K562 (cell line): Measurements from ENCODE around the gene SLC25A11. TPM values are rescaled to one million over a fixed set of nuclear protein-coding genes. Genes with fewer than 3 reads are reported as not detected.

Experiments used
- ZNF695 ChIP-seq: fragments of 450-650 bp; formaldehyde crosslinking; IDR thresholded peaks from 2 replicates; pipeline ENCODE4 v1.4.0; 2020; ENCODE audit warnings: mild to moderate bottlenecking, moderate library complexity
- polyA plus RNA-seq, 8 experiments: library from polyadenylated mRNA; depleted of rRNA in 4 of 8; stranded (reverse) in 5 of 8; unstranded in 3 of 8; fragments of >200 nt; fragmentation: Nextera tagmentation in 2 of 8; fragmentation: Illumina TruSeq in 1 of 8; extraction: Ambion mirVana in 2 of 8; extraction: Trizol in 1 of 8; gene quantifications; 2 replicates each; pipeline versions ENCODE4 v1.2.1 to v1.2.3, GENCODE V29; 2011 to 2014; ENCODE audit warnings: inconsistent platforms in 1 of 8, missing spikeins in 1 of 8
- total RNA-seq, 7 experiments: library from RNA; depleted of rRNA in 6 of 7; stranded (reverse); fragments of >200 nt in 6 of 7; fragmentation: Illumina TruSeq in 2 of 7; extraction: Trizol in 2 of 7; gene quantifications; 2 replicates each; pipeline versions ENCODE4 v1.2.1 to v1.2.3, GENCODE V29; 2011 to 2021; ENCODE audit warnings: low replicate concordance in 1 of 7
- TF ChIP-seq, protein P1 (sequence below), 2 experiments: fragments of 450-650 bp; IDR thresholded peaks; 2 replicates each; pipeline ENCODE4 v1.6.1; 2016; ENCODE audit warnings: mild to moderate bottlenecking in 2 of 2, borderline replicate concordance in 1 of 2, low read depth in 1 of 2, moderate library complexity in 1 of 2
- TF ChIP-seq, protein P2 (sequence below), 2 experiments: IDR thresholded peaks; 2 replicates each; pipeline ENCODE4 v1.6.1; 2011; ENCODE audit warnings: borderline replicate concordance in 1 of 2, control low read depth in 1 of 2, low read depth in 1 of 2, low read length in 1 of 2, mild to moderate bottlenecking in 1 of 2, mixed read lengths in 1 of 2, moderate library complexity in 1 of 2; ENCODE audit not compliant: insufficient read depth in 1 of 2, insufficient read length in 1 of 2, poor library complexity in 1 of 2, severe bottlenecking in 1 of 2; ENCODE audit errors: extremely low read depth in 1 of 2
- TF ChIP-seq, protein P3 (sequence below): fragments of 250-450 bp; sonication (Bioruptor Pico); IDR thresholded peaks from 2 replicates; pipeline ENCODE4 v1.8.0; 2021; ENCODE audit warnings: moderate library complexity, mild to moderate bottlenecking, inconsistent platforms
- TF ChIP-seq, protein P4 (sequence below): fragments of 450-650 bp; IDR thresholded peaks from 2 replicates; pipeline ENCODE4 v1.6.1; 2016; ENCODE audit warnings: low read depth

Gene SLC25A11
- total and polyA plus RNA-seq, 9 of the 15 experiments (the other 6 are each of a cell fraction or from before 2014, with no cell fraction given) = 3.1 to 56.7 (median 32.9) TPM

DNA sequence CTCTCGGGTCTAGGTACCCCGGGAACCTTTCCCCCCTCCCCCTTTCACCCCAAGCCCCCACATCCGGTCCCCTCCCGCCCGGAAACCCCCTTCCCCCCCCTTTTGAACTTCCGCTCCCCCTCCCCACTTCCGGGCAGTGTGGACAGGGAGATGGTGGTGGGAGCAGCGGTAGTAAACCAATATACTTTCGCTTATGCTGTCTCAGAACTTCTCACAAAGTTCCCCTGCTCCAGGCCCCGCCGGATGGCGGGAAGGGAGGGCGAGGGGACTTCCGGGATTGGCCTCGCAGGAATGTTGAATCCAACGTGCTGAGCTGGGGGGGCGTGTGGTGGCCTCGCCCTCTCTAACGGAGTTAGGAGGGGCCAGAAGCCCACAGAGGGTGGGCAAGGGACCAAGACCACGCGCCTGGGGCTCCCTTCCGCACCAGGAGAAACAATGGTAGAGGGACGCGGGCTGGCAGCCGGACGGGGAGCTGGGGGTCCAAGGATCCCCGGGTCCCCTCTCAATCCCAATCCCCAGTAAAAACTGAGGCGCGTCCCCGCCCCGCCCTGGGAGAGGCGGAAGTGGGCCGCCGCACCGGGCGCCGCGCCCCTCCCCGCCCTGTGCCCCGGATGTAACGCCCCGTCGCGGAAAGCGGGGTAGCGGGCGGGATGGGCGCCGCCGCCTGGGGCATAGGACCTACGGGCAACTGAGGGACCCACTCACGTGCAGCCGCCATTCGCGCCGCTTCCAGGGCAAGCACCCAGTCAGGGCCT, 7.7 kb upstream of the SLC25A11 start (continued):
- TF ChIP-seq, protein P1, sequence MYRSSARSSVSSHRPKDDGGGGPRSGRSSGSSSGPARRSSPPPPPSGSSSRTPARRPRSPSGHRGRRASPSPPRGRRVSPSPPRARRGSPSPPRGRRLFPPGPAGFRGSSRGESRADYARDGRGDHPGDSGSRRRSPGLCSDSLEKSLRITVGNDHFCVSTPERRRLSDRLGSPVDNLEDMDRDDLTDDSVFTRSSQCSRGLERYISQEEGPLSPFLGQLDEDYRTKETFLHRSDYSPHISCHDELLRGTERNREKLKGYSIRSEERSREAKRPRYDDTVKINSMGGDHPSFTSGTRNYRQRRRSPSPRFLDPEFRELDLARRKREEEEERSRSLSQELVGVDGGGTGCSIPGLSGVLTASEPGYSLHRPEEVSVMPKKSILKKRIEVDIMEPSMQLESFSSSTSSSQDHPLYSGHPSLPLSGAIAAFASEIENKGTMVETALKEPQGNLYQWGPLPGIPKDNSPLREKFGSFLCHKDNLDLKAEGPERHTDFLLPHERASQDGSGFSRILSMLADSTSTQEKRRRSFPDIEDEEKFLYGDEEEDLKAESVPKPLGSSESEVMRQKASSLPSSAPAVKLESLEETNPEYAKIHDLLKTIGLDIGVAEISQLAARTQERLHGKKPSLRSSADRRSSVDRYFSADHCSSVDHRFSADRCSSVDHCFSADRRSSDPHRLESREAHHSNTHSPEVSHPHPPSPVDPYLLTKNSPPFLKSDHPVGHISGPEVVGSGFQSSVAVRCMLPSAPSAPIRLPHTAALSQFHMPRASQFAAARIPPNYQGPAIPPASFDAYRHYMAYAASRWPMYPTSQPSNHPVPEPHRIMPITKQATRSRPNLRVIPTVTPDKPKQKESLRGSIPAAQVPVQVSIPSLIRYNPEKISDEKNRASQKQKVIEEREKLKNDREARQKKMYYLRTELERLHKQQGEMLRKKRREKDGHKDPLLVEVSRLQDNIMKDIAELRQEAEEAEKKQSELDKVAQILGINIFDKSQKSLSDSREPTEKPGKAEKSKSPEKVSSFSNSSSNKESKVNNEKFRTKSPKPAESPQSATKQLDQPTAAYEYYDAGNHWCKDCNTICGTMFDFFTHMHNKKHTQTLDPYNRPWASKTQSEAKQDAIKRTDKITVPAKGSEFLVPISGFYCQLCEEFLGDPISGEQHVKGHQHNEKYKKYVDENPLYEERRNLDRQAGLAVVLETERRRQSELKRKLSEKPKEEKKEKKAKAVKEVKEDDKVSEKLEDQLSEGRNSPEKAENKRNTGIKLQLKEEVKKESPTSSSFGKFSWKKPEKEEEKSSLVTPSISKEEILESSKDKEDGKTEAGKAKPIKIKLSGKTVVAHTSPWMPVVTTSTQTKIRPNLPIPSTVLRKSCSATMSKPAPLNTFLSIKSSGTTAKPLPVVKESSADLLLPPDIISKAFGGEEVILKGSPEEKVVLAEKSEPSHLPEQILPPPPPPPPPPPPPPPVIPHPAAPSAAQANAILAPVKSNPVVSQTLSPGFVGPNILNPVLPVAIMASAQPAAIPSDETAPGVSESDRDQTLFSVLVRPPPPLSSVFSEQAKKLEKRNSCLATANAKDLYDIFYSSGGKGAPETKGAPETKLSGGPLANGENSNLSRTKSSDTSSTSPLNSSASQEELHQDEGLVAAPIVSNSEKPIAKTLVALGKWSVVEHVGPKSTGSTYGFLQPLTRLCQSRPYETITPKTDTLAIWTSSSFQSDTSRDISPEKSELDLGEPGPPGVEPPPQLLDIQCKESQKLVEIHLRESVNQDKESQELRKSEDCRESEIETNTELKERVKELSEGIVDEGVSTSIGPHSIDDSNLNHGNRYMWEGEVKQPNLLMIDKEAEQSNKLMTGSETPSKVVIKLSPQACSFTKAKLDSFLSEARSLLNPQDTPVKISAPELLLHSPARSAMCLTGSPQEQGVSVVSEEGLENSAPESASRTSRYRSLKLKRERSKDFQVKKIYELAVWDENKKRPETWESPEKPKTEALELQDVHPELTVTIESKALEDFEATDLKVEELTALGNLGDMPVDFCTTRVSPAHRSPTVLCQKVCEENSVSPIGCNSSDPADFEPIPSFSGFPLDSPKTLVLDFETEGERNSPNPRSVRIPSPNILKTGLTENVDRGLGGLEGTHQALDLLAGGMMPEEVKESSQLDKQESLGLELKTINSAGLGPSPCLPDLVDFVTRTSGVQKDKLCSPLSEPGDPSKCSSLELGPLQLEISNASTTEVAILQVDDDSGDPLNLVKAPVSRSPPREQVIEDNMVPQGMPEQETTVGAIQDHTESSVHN (IDR thresholded peaks at IDR 0.05; ENCODE audit: borderline replicate concordance in 1 of 2, low read depth in 1 of 2) = no peak
- TF ChIP-seq, protein P2, sequence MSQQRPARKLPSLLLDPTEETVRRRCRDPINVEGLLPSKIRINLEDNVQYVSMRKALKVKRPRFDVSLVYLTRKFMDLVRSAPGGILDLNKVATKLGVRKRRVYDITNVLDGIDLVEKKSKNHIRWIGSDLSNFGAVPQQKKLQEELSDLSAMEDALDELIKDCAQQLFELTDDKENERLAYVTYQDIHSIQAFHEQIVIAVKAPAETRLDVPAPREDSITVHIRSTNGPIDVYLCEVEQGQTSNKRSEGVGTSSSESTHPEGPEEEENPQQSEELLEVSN (IDR thresholded peaks at IDR 0.05; ENCODE audit: borderline replicate concordance in 1 of 2, extremely low read depth in 1 of 2, insufficient read depth in 1 of 2, insufficient read length in 1 of 2, low read depth in 1 of 2, low read length in 1 of 2, poor library complexity in 1 of 2, severe bottlenecking in 1 of 2) = peak in 1 of 2 experiments; percentile 39
- no peak for TF ChIP-seq ZNF695 (CRISPR knock-in tag)
- TF ChIP-seq, protein P3, sequence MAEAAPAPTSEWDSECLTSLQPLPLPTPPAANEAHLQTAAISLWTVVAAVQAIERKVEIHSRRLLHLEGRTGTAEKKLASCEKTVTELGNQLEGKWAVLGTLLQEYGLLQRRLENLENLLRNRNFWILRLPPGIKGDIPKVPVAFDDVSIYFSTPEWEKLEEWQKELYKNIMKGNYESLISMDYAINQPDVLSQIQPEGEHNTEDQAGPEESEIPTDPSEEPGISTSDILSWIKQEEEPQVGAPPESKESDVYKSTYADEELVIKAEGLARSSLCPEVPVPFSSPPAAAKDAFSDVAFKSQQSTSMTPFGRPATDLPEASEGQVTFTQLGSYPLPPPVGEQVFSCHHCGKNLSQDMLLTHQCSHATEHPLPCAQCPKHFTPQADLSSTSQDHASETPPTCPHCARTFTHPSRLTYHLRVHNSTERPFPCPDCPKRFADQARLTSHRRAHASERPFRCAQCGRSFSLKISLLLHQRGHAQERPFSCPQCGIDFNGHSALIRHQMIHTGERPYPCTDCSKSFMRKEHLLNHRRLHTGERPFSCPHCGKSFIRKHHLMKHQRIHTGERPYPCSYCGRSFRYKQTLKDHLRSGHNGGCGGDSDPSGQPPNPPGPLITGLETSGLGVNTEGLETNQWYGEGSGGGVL = no peak
- TF ChIP-seq, protein P4, sequence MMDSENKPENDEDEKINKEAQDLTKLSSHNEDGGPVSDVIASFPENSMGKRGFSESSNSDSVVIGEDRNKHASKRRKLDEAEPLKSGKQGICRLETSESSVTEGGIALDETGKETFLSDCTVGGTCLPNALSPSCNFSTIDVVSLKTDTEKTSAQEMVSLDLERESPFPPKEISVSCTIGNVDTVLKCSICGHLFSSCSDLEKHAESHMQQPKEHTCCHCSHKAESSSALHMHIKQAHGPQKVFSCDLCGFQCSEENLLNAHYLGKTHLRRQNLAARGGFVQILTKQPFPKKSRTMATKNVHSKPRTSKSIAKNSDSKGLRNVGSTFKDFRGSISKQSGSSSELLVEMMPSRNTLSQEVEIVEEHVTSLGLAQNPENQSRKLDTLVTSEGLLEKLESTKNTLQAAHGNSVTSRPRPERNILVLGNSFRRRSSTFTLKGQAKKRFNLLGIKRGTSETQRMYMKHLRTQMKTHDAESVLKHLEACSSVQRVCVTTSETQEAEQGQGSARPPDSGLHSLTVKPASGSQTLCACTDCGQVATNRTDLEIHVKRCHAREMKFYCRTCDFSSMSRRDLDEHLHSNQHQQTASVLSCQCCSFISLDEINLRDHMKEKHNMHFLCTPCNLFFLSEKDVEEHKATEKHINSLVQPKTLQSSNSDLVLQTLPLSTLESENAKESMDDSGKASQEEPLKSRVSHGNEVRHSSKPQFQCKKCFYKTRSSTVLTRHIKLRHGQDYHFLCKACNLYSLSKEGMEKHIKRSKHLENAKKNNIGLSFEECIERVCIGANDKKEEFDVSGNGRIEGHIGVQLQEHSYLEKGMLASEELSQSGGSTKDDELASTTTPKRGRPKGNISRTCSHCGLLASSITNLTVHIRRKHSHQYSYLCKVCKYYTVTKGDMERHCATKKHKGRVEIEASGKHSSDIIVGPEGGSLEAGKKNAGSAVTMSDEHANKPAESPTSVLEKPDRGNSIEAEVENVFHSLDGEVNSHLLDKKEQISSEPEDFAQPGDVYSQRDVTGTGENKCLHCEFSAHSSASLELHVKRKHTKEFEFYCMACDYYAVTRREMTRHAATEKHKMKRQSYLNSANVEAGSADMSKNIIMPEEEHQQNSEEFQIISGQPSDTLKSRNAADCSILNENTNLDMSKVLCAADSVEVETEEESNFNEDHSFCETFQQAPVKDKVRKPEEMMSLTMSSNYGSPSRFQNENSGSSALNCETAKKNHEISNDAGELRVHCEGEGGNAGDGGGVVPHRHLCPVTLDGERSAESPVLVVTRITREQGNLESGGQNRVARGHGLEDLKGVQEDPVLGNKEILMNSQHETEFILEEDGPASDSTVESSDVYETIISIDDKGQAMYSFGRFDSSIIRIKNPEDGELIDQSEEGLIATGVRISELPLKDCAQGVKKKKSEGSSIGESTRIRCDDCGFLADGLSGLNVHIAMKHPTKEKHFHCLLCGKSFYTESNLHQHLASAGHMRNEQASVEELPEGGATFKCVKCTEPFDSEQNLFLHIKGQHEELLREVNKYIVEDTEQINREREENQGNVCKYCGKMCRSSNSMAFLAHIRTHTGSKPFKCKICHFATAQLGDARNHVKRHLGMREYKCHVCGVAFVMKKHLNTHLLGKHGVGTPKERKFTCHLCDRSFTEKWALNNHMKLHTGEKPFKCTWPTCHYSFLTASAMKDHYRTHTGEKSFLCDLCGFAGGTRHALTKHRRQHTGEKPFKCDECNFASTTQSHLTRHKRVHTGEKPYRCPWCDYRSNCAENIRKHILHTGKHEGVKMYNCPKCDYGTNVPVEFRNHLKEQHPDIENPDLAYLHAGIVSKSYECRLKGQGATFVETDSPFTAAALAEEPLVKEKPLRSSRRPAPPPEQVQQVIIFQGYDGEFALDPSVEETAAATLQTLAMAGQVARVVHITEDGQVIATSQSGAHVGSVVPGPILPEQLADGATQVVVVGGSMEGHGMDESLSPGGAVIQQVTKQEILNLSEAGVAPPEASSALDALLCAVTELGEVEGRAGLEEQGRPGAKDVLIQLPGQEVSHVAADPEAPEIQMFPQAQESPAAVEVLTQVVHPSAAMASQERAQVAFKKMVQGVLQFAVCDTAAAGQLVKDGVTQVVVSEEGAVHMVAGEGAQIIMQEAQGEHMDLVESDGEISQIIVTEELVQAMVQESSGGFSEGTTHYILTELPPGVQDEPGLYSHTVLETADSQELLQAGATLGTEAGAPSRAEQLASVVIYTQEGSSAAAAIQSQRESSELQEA = no peak
